Activated CD4-positive, CD25-positive, alpha-beta regulatory T cell treated with anti-CD3 and anti-CD28 coated beads, Interleukin-2, amount 50 U/mL, for 16 hours (primary cell): ENCODE results near the gene THNSL1.

Experiments
- DNase-seq: peaks from one replicate; pipeline ENCODE4 v3.0.0-alpha.2; 2020; ENCODE audit warnings: low read depth, low spot score

Gene THNSL1

GRCh38 chr10:25057886-25058285, 41.5 kb downstream of the THNSL1 start:
- no peak for DNase-seq

GRCh38 chr10:25059990-25060389, 43.6 kb downstream of the THNSL1 start:
- no peak for DNase-seq

GRCh38 chr10:25061125-25061524, 44.7 kb downstream of the THNSL1 start:
- no peak for DNase-seq

- DNase-seq = no peak
Measured at GRCh38 chr10:25061711-25062449, 45.5 kb downstream of the THNSL1 start.

- DNase-seq = no peak
Measured at GRCh38 chr10:25063157-25063556, 46.7 kb downstream of the THNSL1 start.

GRCh38 chr10:25063644-25064043, 47.2 kb downstream of the THNSL1 start:
- no peak for DNase-seq

- DNase-seq = no peak
Measured at GRCh38 chr10:25064401-25064800, 48.0 kb downstream of the THNSL1 start.

- DNase-seq = no peak
Measured at GRCh38 chr10:25065761-25066476, 49.5 kb downstream of the THNSL1 start.

GRCh38 chr10:25068152-25069058, 52.0 kb downstream of the THNSL1 start:
- no peak for DNase-seq

GRCh38 chr10:25071227-25071626, 54.8 kb downstream of the THNSL1 start:
- DNase-seq = no peak

- DNase-seq = no peak
Measured at GRCh38 chr10:25072786-25073185, 56.4 kb downstream of the THNSL1 start.

GRCh38 chr10:25075825-25076224, 59.4 kb downstream of the THNSL1 start:
- DNase-seq = no peak
